Measurements from ENCODE around the gene USP10. TPM values are rescaled to one million over a fixed set of nuclear protein-coding genes. Genes with fewer than 3 reads are reported as not detected.

The USP10 gene
- total RNA-seq, 1 experiment from 2014 or later = 203 TPM

- H3K18ac ChIP-seq (ENCODE audit: insufficient read length, low read depth, low read length) = no peak overlapping the region
- no peaks in the 10 kb centered on the region for H3K4me1 ChIP-seq (ENCODE audit: insufficient read depth, low read length)
- no peak overlapping the region for H2BK15ac ChIP-seq (ENCODE audit: low read depth, low read length)
- H3K9ac ChIP-seq (ENCODE audit: extremely low read depth, insufficient read length, low read length) = no peak overlapping the region
- Mint-ChIP-seq H3K4me3 (no peak overlapping the region), H3K27ac (peak overlapping the region in 1 of 3 experiments; percentile 88; a peak in 2 of 7 replicates), H3K27me3 (ENCODE audit: low read depth) (peaks cover 2% of the 10 kb centered on the region; the same call in 1 of the 2 replicates), H3K4me1 (no peaks in the 10 kb centered on the region), H3K9me3 (no peaks in the 10 kb centered on the region), H3K36me3 (ENCODE audit: insufficient read depth in 1 of 3, low read depth in 3 of 3) (peaks cover 41 to 80% (median 71%) of the 10 kb centered on the region in 3 experiments; a peak in 6 of 7 replicates)
- no peak overlapping the region for H2BK20ac ChIP-seq (ENCODE audit: low read depth, low read length, poor library complexity, severe bottlenecking)
- no peak overlapping the region for H2BK5ac ChIP-seq (ENCODE audit: insufficient read length, low read length)
- no peaks in the 10 kb centered on the region for H3K9me3 ChIP-seq (ENCODE audit: control insufficient read depth, low read depth, low read length)
- TF ChIP-seq CTCF (conservative IDR thresholded peaks at IDR 0.05) = no peak
- H3K4me2 ChIP-seq (ENCODE audit: insufficient read depth, insufficient read length, low read length) = no peak overlapping the region
- H3K23me2 ChIP-seq (ENCODE audit: insufficient read length, low read depth, low read length, poor library complexity, severe bottlenecking) = no peaks in the 10 kb centered on the region
- no peak overlapping the region for H3K27ac ChIP-seq (ENCODE audit: insufficient read length, low read depth, low read length)
- no peak overlapping the region for H4K8ac ChIP-seq (replicated peaks; ENCODE audit: insufficient read length, low read depth, low read length)
- H3K14ac ChIP-seq (ENCODE audit: insufficient read depth, low read length) = no peak overlapping the region; the same call in 1 of the 2 replicates
- H4K5ac ChIP-seq (ENCODE audit: insufficient read length, low read depth, low read length) = no peak overlapping the region
- peaks cover 5% of the 10 kb centered on the region; the same call in 1 of the 2 replicates for H3K79me2 ChIP-seq (ENCODE audit: insufficient read depth, low read length)
- no peak overlapping the region for H3K4ac ChIP-seq (ENCODE audit: low read depth, low read length)
- peaks cover 3% of the 10 kb centered on the region for H4K20me1 ChIP-seq (ENCODE audit: control insufficient read depth, insufficient read depth, insufficient read length)
- WGBS (ENCODE audit: extremely low coverage, insufficient read length, low lambda C conversion rate) = no CpG with 5 or more reads among the region's 17 CpGs
- no peak overlapping the region for H4K91ac ChIP-seq (ENCODE audit: insufficient read length, low read depth, low read length)
- no peak overlapping the region for H2AK5ac ChIP-seq (ENCODE audit: insufficient read length, low read length)
- no peak overlapping the region for H3T11ph ChIP-seq (ENCODE audit: low read length)
- H2AFZ ChIP-seq (ENCODE audit: low read length) = no peak overlapping the region
- no peak overlapping the region for H2BK12ac ChIP-seq (ENCODE audit: insufficient read length, low read depth, low read length)
- H3K27me3 ChIP-seq (ENCODE audit: insufficient read depth, low read length) = no peaks in the 10 kb centered on the region
- DNase-seq = no peak
- H3K56ac ChIP-seq (ENCODE audit: insufficient read length, low read depth, low read length) = no peak overlapping the region
- peaks cover 3% of the 10 kb centered on the region for H3K79me1 ChIP-seq (ENCODE audit: insufficient read depth, low read depth, low read length, poor library complexity, severe bottlenecking)
- H3K23ac ChIP-seq (ENCODE audit: insufficient read length, low read depth, low read length) = no peak overlapping the region
- no peak overlapping the region for H2BK120ac ChIP-seq (ENCODE audit: low read depth, low read length, poor library complexity, severe bottlenecking)
Measured at GRCh38 chr16:84761448-84762368, 61.9 kb downstream of the USP10 start.

All from H9 (cell line).